IPS-18c (cell line): Measurements from ENCODE around the gene IL2.

Source experiments
- H3K4me3 ChIP-seq: 2 replicates; pipeline ENCODE4 v1.7.0; 2013; ENCODE audit warnings: low read depth, mild to moderate bottlenecking, low read length, moderate library complexity; ENCODE audit not compliant: insufficient read depth
- H3K9me3 ChIP-seq: one replicate; pipeline ENCODE4 v1.6.1; 2013; ENCODE audit warnings: mild to moderate bottlenecking, low read length, moderate library complexity; ENCODE audit not compliant: control insufficient read depth, insufficient read depth

The IL2 gene

GRCh38 chr4:122423246-122423645 is 33.3 kb downstream of the IL2 start:
- Histone ChIP-seq H3K9me3 (no peaks in the 10 kb centered on the region), H3K4me3 (no peak overlapping the region)

- H3K9me3 ChIP-seq = no peaks in the 10 kb centered on the region
- no peak overlapping the region for H3K4me3 ChIP-seq
Observed at GRCh38 chr4:122412547-122412946, 44.0 kb downstream of the IL2 start.

- H3K9me3 ChIP-seq = no peaks in the 10 kb centered on the region
Observed at GRCh38 chr4:122403861-122404260, 52.7 kb downstream of the IL2 start.

More at GRCh38 chr4:122403861-122404260, 52.7 kb downstream of the IL2 start:
- no peak overlapping the region for H3K4me3 ChIP-seq
